Stimulated activated naive B cell treated with anti-CD40 and anti-IgM and Interleukin-4, amounts not matched to agents 10 μg/mL and 1 μg/mL and 100 μg/mL, for 72 hours (primary cell): ENCODE measurements around the gene KPTN.

Source experiments
- ATAC-seq, 2 donors: fragments of 150-1000 bp; cut with Tn5 transposase; replicated peaks; 2 replicates each; pipeline ENCODE4 v1.10.0; 2021; ENCODE audit warnings: moderate library complexity in 1 of 2
- DNase-seq: peaks from one replicate; pipeline ENCODE4 v3.0.0; 2021
- H3K27ac Mint-ChIP-seq: one replicate; pipeline ENCODE4 v1.8.0; 2022; ENCODE audit warnings: mild to moderate bottlenecking, mixed read lengths
- H3K27me3 Mint-ChIP-seq, 2 donors: one replicate each; pipeline ENCODE4 v1.8.0; 2022; ENCODE audit warnings: mixed read lengths in 2 of 2
- H3K36me3 Mint-ChIP-seq, 2 donors: one replicate each; pipeline ENCODE4 v1.8.0; 2022; ENCODE audit warnings: mixed read lengths in 2 of 2, mild to moderate bottlenecking in 1 of 2
- H3K4me1 Mint-ChIP-seq, 2 donors: one replicate each; pipeline ENCODE4 v1.8.0; 2022; ENCODE audit warnings: mixed read lengths in 2 of 2, mild to moderate bottlenecking in 1 of 2
- H3K4me3 Mint-ChIP-seq, 2 donors: one replicate each; pipeline ENCODE4 v1.8.0; 2022; ENCODE audit warnings: mild to moderate bottlenecking in 2 of 2, mixed read lengths in 2 of 2, moderate library complexity in 1 of 2
- H3K9me3 Mint-ChIP-seq, 2 donors: one replicate each; pipeline ENCODE4 v1.8.0; 2022; ENCODE audit warnings: mixed read lengths in 2 of 2, mild to moderate bottlenecking in 1 of 2

Gene KPTN

GRCh38 chr19:47433121-47433520, 50.9 kb downstream of the KPTN start:
- H3K9me3 Mint-ChIP-seq, result peaks cover 0 to 2% of the 10 kb centered on the region in 2 donors
- ATAC-seq (peak in 1 of 2 donors; percentile 25), DNase-seq (no peak)
- H3K4me3 Mint-ChIP-seq, result no peak overlapping the region
- H3K4me1 Mint-ChIP-seq, result peaks cover 7 to 28% of the 10 kb centered on the region in 2 donors
- peaks cover 67 to 78% of the 10 kb centered on the region in 2 donors for H3K27me3 Mint-ChIP-seq
- peaks cover 1 to 7% of the 10 kb centered on the region in 2 donors for H3K36me3 Mint-ChIP-seq
- H3K27ac Mint-ChIP-seq, result no peak overlapping the region

DNA sequence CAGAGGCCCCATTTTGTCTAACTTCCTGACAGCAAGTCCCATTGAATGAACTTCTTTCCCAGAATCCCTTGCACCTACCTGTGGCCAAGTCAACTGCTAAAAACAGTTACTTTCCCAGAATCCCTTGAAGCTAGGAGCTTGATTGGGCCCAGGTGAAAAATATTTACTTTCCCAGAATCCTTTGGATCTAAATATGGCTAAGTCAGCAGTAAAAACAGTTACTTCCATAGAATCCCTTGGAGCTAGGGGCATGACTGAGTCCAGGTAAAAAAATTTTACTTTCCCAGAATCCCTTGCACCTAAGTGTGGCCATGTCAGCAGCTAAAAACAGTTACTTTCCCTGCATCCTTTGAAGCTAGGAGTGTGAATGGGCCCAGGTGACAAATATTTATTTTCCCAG, 51.5 kb downstream of the KPTN start:
- H3K4me3 Mint-ChIP-seq, result no peak overlapping the region
- H3K27ac Mint-ChIP-seq, result no peak overlapping the region
- H3K27me3 Mint-ChIP-seq, result peaks cover 62 to 72% of the 10 kb centered on the region in 2 donors
- peaks cover 0 to 2% of the 10 kb centered on the region in 2 donors for H3K9me3 Mint-ChIP-seq
- no peak for DNase-seq
- peaks cover 1 to 7% of the 10 kb centered on the region in 2 donors for H3K36me3 Mint-ChIP-seq
- H3K4me1 Mint-ChIP-seq, result peaks cover 7 to 28% of the 10 kb centered on the region in 2 donors
- ATAC-seq, result no peak

GRCh38 chr19:47432091-47432490, 51.9 kb downstream of the KPTN start:
- ATAC-seq (no peak), DNase-seq (no peak)
- Mint-ChIP-seq H3K36me3 (peaks cover 1 to 7% of the 10 kb centered on the region in 2 donors), H3K27ac (no peak overlapping the region), H3K27me3 (peaks cover 58 to 68% of the 10 kb centered on the region in 2 donors), H3K4me3 (no peak overlapping the region), H3K9me3 (peaks cover 0 to 2% of the 10 kb centered on the region in 2 donors), H3K4me1 (peaks cover 7 to 24% of the 10 kb centered on the region in 2 donors)

GRCh38 chr19:47430041-47430802, 53.8 kb downstream of the KPTN start:
- peak; percentile 35 to 48 for ATAC-seq
- peaks cover 0 to 2% of the 10 kb centered on the region in 2 donors for H3K9me3 Mint-ChIP-seq
- H3K27ac Mint-ChIP-seq, result no peak overlapping the region
- peaks cover 1 to 7% of the 10 kb centered on the region in 2 donors for H3K36me3 Mint-ChIP-seq
- DNase-seq, result no peak
- peak overlapping the region; percentile 39 to 70 for H3K4me3 Mint-ChIP-seq
- peaks cover 49 to 53% of the 10 kb centered on the region in 2 donors for H3K27me3 Mint-ChIP-seq
- H3K4me1 Mint-ChIP-seq, result peaks cover 6 to 12% of the 10 kb centered on the region in 2 donors

DNA sequence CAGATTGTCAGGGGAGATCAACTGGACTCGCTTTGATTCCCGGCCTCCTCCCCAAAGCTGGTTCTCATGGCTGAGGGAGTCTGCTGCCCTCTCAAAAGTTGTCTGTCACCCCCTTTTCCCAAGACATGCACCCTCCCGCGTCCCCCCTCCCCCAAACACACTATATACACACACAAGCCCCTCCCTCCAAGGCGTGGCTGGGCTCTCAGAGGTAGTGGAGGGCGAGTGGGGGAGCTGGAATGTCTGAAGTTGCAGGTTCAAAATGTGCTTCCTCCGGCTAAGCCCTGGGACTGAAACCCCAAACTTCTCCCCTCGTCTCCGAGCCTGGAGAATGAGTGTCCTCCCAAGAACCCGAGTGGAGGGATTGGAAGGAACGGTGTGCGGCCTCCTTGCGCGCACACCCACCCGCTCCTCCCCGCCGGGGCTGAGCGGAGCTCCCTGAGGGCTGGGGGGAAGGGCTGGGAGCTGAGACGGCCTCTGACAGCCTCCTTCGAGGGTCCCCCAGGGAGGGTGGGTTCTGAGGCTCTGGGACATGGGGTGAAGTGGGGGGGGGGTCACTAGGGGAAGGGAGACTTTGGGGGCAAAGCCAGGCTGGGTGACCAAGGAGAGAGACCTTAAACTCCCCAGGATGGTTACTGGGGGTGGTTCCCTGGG, 54.8 kb downstream of the KPTN start:
- Mint-ChIP-seq H3K4me1 (peaks cover 6 to 12% of the 10 kb centered on the region in 2 donors), H3K9me3 (peaks cover 0 to 2% of the 10 kb centered on the region in 2 donors), H3K4me3 (peak overlapping the region in 1 of 2 donors; percentile 39), H3K27ac (no peak overlapping the region), H3K36me3 (peaks cover 1 to 7% of the 10 kb centered on the region in 2 donors), H3K27me3 (peaks cover 50 to 51% of the 10 kb centered on the region in 2 donors)
- DNase-seq (no peak), ATAC-seq (no peak)

- DNase-seq (peak; percentile 60), ATAC-seq (peak; percentile 63 to 74)
- Mint-ChIP-seq H3K27me3 (peaks cover 49 to 52% of the 10 kb centered on the region in 2 donors), H3K36me3 (peaks cover 1 to 7% of the 10 kb centered on the region in 2 donors), H3K9me3 (peaks cover 0 to 2% of the 10 kb centered on the region in 2 donors), H3K27ac (no peak overlapping the region), H3K4me1 (peaks cover 6 to 12% of the 10 kb centered on the region in 2 donors), H3K4me3 (no peak overlapping the region)
Observed at GRCh38 chr19:47428177-47428894, 55.7 kb downstream of the KPTN start.

DNA sequence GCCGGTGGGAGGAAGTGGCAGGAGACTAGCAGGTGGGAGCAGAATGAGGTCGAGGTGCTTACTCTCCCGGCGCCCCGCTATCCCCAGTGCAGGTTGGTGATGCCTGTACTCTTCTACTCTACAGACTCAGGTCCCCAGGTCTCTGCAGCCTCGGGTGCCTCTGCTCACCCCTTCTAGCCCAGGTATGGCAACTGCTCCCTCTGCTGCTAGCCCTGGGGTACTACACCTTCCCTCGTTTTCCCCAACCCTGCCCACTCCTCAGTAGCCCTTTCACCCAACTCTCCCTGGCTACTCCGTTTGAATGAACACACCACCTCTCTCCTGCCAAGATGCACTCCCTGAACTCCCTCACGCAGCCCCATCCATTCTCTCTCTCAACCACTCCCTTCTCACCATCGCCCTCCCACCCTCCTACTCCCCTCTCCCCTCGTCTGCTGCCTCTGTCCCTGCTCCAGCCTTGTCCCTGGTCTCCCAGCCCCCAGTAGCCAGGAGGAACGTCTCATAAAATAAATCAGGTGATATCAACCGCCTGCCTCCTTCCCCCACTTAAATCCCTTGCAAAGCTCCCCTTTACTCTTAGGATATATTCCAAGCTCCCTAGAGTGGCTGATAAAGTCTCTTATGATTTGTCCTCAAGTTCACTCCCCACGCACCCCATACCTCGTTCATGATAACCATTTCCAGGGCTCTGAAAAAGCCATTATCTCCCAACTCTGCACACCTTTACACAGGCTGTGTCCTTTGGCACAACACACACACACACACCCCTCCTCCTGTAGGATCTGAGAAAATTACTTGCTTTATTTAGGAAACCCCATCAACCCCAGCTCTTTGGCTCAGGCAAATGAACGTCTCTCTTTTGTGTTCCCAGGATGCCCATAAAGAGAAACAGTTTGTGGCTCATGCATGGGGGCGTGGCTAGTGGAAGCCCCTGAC, 56.5 kb downstream of the KPTN start:
- peak; percentile 51 for DNase-seq
- peaks cover 49 to 52% of the 10 kb centered on the region in 2 donors for H3K27me3 Mint-ChIP-seq

More for the DNA sequence above, 56.5 kb downstream of the KPTN start:
- peaks cover 0 to 2% of the 10 kb centered on the region in 2 donors for H3K9me3 Mint-ChIP-seq
- H3K36me3 Mint-ChIP-seq, result peaks cover 1 to 5% of the 10 kb centered on the region in 2 donors
- H3K4me3 Mint-ChIP-seq, result no peak overlapping the region
- peak; percentile 76 to 78 for ATAC-seq
- peaks cover 10 to 19% of the 10 kb centered on the region in 2 donors for H3K4me1 Mint-ChIP-seq
- peak overlapping the region; percentile 75 for H3K27ac Mint-ChIP-seq
